Measurements from ENCODE around the gene FKBP7. TPM values are rescaled to one million over a fixed set of nuclear protein-coding genes. Genes with fewer than 3 reads are reported as not detected.

The FKBP7 gene
- total and polyA plus RNA-seq, 2 of the 13 experiments (the other 11 are each of a cell fraction or from before 2014, with no cell fraction given) = 12.4 to 14.8 TPM

- TF ChIP-seq ZNF414 (CRISPR knock-in tag; IDR thresholded peaks at IDR 0.05) (no peak), ARID4A (CRISPR knock-in tag; IDR thresholded peaks at IDR 0.05; ENCODE audit: borderline replicate concordance) (peak; percentile 49; the same call in 1 of the 2 replicates), JUNB (CRISPR knock-in tag; IDR thresholded peaks at IDR 0.05; ENCODE audit: borderline replicate concordance) (no peak; the same call in 1 of the 2 replicates), ZNF207 (IDR thresholded peaks at IDR 0.05; ENCODE audit: borderline replicate concordance) (no peak), ZNF883 (CRISPR knock-in tag; IDR thresholded peaks at IDR 0.05; ENCODE audit: not compliant biosample characterization) (no peak), ZNF772 (CRISPR knock-in tag; IDR thresholded peaks at IDR 0.05) (peak; percentile 78; the same call in 1 of the 2 replicates), CHCHD3 (CRISPR knock-in tag; IDR thresholded peaks at IDR 0.05) (no peak), ZNF704 (CRISPR knock-in tag; IDR thresholded peaks at IDR 0.05; ENCODE audit: borderline replicate concordance) (no peak), CHD4 (IDR thresholded peaks at IDR 0.05; ENCODE audit: borderline replicate concordance, low read length) (no peak), ZNF274 (CRISPR knock-in tag; IDR thresholded peaks at IDR 0.05) (no peak), TERF1 (CRISPR knock-in tag; IDR thresholded peaks at IDR 0.05) (no peak), ZNF276 (CRISPR knock-in tag; IDR thresholded peaks at IDR 0.05; ENCODE audit: low read depth) (no peak), TAF1 (CRISPR knock-in tag; IDR thresholded peaks at IDR 0.05) (no peak), ATF2 (CRISPR knock-in tag; IDR thresholded peaks at IDR 0.05) (peak; percentile 54; the same call in 1 of the 2 replicates), NBN (conservative IDR thresholded peaks at IDR 0.05) (no peak), CENPBD1 (CRISPR knock-in tag; IDR thresholded peaks at IDR 0.05; ENCODE audit: borderline replicate concordance, low read depth) (no peak)
Observed at GRCh38 chr2:178428396-178428806, 50.0 kb downstream of the FKBP7 start (continued).
